NCI-H526 treated with DMSO at 0.1 percent for 48 hours (cell line): ENCODE results near the gene NMT1.
"Not testable (repeated sequence)": the region's sequence is repeated elsewhere in the genome, so short reads cannot be mapped to it uniquely, and the experiment has no call there.

ENCODE experiments used
- DNase-seq: peaks from one replicate; lab custom pipeline; 2025; lab: John Stamatoyannopoulos, UW

Gene NMT1

GRCh38 chr17:45120558-45120957 is 59.4 kb downstream of the NMT1 start:
- DNase-seq: no peak

GRCh38 chr17:45121055-45121454 is 59.9 kb downstream of the NMT1 start:
- no peak for DNase-seq

GRCh38 chr17:45123076-45123770 is 62.1 kb downstream of the NMT1 start:
- DNase-seq: no peak

- DNase-seq: no peak
These were observed 63.0 kb downstream of the NMT1 start for GRCh38 chr17:45123930-45124796.

GRCh38 chr17:45124797-45125122 is 63.6 kb downstream of the NMT1 start:
- not testable (repeated sequence) for DNase-seq

DNA sequence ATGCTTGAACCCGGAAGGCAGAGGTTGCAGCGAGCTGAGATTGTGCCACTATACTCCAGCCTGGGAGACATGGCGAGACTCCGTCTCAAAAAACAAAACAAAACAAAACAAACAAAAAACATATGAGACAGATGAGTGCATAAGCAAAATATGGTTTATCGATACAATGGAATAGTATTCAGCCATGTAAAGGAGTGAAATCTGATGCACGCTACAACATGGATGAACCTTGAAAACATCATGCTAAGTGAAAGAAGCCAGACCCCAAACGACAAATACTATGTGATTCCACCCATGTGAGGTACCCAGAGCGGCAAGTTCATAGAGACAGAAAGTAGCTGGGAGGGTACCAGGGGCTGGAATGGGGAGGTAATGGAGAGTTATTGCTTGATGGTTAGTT is 64.4 kb downstream of the NMT1 start:
- DNase-seq: no peak

DNA sequence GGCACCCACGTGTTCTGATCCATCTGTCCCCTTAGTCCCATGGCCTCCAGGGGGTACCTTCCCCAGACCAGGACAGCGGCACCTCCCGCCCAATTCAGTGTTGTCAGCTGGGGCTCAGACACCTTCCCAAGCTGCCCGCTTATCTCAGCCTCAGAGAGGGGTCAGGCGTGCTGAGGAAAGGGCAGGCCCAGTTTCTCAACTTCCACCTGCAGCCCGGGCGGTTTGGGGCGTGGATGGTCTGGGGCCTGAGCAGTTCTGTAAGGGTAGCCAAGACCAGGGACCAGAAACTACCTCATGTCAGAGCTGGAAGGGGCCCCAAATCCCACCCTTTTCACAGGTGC is 66.1 kb downstream of the NMT1 start:
- DNase-seq: no peak

- no peak for DNase-seq
These were observed 66.6 kb downstream of the NMT1 start for GRCh38 chr17:45127548-45128300.

GRCh38 chr17:45128331-45128730 is 67.2 kb downstream of the NMT1 start:
- no peak for DNase-seq

DNA sequence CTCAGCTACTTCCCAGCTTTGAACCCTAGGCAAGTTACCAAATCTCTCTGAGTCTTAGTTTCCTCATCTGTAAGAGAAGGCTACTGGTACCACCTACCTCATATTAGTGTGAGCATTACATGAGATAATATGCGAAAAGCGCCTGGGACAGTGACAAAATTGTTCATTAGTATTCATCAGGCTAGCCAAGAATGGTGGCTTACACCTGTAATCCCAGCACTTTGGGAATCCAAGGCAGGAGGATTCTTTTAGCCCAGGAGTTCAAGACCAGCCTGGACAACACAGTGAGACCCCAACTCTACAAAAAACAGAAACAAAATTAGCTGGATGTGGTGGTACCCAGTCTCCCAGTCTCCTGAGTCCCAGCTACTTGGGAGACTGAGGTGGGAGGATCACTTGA is 67.9 kb downstream of the NMT1 start:
- no peak for DNase-seq

DNA sequence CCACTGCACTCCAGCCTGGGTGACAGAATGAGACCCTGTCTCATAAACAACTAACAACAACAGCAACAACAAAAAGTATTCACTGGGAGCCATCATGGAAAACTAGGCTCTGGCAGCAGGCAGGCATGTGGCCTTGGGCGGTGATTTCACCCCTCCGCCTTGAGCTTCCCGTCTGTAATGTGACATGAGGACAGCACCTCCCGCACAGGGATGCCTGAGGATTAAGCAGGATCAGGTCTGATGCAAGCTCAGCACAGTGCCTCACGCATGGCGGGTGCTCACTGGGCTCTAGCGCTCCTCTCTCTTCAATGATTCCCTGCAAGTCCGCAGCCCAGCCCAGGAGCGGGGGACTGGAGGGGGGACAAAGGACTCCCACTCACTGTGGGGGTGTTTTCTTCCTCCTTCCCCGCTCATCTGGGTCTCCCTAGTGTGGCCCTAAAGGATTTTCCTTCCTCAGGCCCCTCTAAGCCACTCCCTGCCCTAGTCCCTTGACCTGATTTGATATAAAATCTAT is 68.4 kb downstream of the NMT1 start:
- no peak for DNase-seq

DNA sequence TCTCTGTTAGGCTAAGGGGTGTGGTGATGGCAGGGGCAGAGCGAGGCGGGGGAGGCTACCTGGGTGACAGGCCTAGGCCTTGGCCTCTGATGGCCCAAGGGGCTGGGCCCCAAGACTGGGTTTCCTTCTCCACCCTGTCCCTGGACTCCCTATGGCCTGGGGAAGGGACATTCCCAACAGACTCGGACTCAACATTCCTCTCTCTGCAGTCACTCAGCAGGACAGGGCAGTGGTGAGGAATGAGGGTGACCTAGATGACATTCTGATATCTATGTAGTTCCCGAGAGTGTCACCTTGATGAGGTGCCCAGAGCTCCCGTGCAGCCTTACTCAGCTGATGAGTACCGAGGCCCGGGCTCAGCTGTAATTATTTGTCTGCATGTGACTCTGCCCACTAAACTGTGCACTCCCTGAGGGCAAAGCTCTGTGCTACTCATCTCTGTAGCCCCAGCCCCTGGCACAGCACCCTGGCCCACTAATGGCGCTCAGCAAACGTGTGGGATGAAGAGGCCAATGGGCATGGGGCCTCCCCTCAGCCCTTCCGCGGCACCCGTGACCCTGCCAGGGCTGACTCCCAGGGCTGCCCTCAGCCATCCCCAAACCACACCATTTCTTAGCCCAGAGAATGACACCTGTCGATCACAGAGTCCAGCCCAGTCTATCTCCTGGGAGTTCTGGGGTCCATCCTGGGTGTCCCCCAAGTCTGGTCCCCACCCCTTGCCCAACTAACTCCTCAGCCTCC is 69.0 kb downstream of the NMT1 start:
- no peak for DNase-seq

DNA sequence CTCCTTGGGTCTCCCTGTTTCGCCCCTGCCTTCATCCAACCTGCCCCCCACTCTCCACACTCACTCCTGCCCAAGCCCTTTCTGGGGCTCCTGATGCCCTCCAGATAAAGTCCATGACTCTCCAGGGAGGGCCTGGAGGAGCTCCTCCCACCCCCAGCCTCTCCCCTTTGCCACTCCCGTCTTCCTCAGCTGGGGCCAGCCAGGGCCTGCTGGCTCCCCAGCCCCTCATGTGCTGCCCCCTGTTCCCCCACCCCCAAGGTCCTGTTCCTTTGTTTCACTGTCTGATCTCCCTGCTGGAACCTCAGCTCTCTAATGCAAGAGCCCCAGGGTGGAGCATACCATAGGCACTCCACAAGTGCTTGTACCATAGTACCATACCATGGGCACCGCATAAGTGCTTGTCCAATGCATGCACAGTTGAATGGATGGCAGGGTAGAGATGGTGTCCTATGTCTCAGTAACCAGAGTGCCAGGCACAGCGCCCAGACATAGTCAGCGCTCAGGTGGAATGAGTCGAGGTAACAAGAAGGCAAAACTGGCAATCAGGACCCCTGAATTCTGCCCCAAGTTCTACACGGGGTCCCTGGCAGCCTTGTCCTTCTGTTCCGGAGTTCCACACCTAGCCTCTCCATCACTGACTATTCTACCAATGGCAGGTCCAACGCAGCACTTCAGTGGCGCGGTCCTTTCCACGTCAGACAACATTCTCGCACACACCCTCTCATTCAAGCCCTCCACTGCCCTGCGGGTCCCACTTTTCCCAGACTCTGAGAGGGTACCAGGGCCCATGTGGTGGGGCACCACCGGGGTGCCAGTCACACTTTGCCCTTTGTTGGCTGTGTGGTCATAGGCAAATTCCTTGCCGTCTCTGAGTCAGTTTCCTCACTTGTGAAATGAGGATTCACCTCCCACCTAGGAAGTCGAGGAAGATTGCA is 69.8 kb downstream of the NMT1 start:
- no peak for DNase-seq

GRCh38 chr17:45131616-45132319 is 70.7 kb downstream of the NMT1 start:
- DNase-seq: peak; percentile 59

DNA sequence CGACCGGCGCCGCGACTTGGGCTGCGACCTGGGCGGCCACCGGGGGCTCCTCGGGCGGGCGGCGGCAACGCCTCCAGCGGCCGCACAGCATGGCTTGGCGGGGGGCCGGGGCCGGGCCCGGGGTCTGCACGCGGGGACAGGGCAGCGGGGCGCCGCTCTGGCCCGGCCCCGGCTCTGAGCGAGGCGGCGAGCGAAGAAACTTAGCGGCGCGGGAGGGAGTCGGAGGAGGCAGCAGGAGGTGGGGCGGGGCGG is 71.1 kb downstream of the NMT1 start, which contains the start of gene PLCD3:
TSS of gene PLCD3 (minus strand) at position 196 of the 252 bp plus-strand sequence. CDS start at position 91, 105 bp downstream.
- no peak for DNase-seq

GRCh38 chr17:45132572-45133463 is 71.7 kb downstream of the NMT1 start:
- peak; percentile 72 for DNase-seq

DNA sequence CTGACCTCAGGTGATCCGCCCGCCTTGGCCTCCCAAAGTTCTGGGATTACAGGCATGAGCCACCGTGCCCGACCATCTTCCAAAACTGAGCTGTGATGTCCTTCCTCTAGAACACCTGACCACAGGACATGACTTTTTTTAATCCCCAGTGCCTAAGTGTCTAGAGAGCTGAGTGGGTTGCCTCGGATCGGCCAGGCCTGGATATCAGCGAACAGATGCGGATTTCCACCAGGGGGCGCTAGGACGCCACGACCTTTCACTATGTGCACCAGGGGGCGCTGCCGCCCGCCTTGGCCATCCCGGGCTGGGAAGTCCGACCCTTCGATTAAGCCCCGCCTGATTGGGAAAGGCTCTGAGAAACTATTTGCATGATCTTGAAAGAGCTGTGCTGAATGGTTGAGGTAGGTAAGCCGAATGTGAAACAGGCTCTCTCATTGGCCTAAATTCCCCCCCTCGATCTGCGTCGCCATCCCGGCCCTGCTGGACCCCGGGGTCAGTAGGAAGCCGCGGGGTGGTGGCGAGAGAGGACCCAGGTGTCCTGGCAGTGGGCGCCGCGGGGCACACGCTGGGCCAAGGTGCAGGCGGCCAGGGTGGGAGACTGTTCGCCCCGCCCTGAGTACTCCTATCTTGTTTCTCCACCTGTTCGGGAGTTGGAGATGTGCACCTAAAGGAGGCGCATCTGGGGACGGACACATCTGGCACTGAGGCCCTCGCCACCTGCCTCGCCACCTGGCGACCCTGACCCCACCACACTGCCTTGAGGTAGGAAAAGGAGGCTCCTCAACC is 74.3 kb downstream of the NMT1 start, which contains the start of gene ACBD4:
TSS of gene ACBD4 (plus strand) at position 496 of the 786 bp plus-strand sequence. CDS start 458 bp downstream, outside the sequence.
- DNase-seq: peak; percentile 97
